HL-60 (cell line): ENCODE data around the gene PWWP2B.

ENCODE experiments used
- TF ChIP-seq, protein P1 (sequence below): IDR thresholded peaks from one replicate; pipeline ENCODE4 v1.5.1; 2011; ENCODE audit warnings: low read length, control low read depth, inconsistent platforms; ENCODE audit not compliant: insufficient read depth
- TF ChIP-seq, protein P2 (sequence below): IDR thresholded peaks from 2 replicates; pipeline ENCODE4 v1.6.1; 2012; ENCODE audit warnings: low read depth; ENCODE audit not compliant: insufficient replicate concordance

DNA sequence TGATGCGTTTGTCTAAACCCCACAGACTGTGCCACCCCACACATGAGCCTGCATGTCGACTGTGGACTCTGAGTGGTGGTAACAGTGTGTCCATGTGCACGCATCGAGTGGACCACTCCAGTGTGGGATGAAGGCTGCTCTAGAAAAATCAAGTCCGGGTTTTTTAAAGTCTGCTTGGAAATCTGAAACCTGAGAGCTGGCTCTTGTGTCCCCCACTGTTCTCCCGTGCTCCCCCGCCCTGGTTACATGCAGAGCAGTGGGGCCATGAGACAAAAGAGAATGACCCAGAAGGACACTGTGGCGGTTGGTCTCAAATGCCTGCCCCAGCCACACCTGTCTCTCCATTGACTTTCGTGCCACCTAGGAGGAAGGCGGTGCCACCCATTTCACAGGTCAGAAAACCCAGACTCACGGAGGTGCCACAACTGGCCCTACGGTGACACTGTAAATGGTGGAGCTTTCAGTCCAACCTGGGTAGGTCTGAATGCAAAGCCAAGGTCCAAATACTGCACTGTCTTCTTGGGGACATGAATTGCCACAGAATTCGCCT is 27.3 kb upstream of the PWWP2B start:
- TF ChIP-seq, protein P1, sequence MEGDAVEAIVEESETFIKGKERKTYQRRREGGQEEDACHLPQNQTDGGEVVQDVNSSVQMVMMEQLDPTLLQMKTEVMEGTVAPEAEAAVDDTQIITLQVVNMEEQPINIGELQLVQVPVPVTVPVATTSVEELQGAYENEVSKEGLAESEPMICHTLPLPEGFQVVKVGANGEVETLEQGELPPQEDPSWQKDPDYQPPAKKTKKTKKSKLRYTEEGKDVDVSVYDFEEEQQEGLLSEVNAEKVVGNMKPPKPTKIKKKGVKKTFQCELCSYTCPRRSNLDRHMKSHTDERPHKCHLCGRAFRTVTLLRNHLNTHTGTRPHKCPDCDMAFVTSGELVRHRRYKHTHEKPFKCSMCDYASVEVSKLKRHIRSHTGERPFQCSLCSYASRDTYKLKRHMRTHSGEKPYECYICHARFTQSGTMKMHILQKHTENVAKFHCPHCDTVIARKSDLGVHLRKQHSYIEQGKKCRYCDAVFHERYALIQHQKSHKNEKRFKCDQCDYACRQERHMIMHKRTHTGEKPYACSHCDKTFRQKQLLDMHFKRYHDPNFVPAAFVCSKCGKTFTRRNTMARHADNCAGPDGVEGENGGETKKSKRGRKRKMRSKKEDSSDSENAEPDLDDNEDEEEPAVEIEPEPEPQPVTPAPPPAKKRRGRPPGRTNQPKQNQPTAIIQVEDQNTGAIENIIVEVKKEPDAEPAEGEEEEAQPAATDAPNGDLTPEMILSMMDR = no peak
- TF ChIP-seq, protein P2, sequence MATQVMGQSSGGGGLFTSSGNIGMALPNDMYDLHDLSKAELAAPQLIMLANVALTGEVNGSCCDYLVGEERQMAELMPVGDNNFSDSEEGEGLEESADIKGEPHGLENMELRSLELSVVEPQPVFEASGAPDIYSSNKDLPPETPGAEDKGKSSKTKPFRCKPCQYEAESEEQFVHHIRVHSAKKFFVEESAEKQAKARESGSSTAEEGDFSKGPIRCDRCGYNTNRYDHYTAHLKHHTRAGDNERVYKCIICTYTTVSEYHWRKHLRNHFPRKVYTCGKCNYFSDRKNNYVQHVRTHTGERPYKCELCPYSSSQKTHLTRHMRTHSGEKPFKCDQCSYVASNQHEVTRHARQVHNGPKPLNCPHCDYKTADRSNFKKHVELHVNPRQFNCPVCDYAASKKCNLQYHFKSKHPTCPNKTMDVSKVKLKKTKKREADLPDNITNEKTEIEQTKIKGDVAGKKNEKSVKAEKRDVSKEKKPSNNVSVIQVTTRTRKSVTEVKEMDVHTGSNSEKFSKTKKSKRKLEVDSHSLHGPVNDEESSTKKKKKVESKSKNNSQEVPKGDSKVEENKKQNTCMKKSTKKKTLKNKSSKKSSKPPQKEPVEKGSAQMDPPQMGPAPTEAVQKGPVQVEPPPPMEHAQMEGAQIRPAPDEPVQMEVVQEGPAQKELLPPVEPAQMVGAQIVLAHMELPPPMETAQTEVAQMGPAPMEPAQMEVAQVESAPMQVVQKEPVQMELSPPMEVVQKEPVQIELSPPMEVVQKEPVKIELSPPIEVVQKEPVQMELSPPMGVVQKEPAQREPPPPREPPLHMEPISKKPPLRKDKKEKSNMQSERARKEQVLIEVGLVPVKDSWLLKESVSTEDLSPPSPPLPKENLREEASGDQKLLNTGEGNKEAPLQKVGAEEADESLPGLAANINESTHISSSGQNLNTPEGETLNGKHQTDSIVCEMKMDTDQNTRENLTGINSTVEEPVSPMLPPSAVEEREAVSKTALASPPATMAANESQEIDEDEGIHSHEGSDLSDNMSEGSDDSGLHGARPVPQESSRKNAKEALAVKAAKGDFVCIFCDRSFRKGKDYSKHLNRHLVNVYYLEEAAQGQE = no peak
